GM12874 (cell line): Measurements from ENCODE around the gene BLMH.

ENCODE experiments used
- CTCF ChIP-seq: IDR thresholded peaks from 2 replicates; pipeline ENCODE4 v1.5.1; 2011; ENCODE audit warnings: low read depth, mild to moderate bottlenecking, control low read depth, low read length, moderate library complexity; ENCODE audit not compliant: insufficient read depth

The BLMH gene

GRCh38 chr17:30271102-30271501, 20.6 kb downstream of the BLMH start:
- TF ChIP-seq CTCF, result no peak

- TF ChIP-seq CTCF, result no peak
Observed at GRCh38 chr17:30267625-30268024, 24.1 kb downstream of the BLMH start.

- no peak for TF ChIP-seq CTCF
Observed at GRCh38 chr17:30263552-30264333, 28.0 kb downstream of the BLMH start.

- TF ChIP-seq CTCF, result no peak
Observed at GRCh38 chr17:30256756-30257506, 34.8 kb downstream of the BLMH start.

GRCh38 chr17:30254150-30254549, 37.6 kb downstream of the BLMH start:
- TF ChIP-seq CTCF, result no peak

- TF ChIP-seq CTCF, result no peak
Observed at GRCh38 chr17:30253312-30253711, 38.4 kb downstream of the BLMH start.

GRCh38 chr17:30251931-30252330, 39.8 kb downstream of the BLMH start:
- TF ChIP-seq CTCF, result no peak
